K562 (cell line): ENCODE data around the gene GAGE12E. TPM values are rescaled to one million over a fixed set of nuclear protein-coding genes. Genes with fewer than 3 reads are reported as not detected.
"Not testable (repeated sequence)": the region's sequence is repeated elsewhere in the genome, so short reads cannot be mapped to it uniquely, and the experiment has no call there.

Experiments
- ATAC-seq: fragments of 200-7000 bp; cut with Tn5 transposase; 3 replicates; pipeline ENCODE4 v1.9.1; 2020; ENCODE audit warnings: moderate library complexity
- BruUV-seq: library from RNA; stranded (reverse); fragments of 400-500 nt; replicated peaks from 2 replicates; lab custom pipeline; 2021; lab: Mats Ljungman, UMichigan
- CTCF ChIA-PET: fragments of 300-600 bp; formaldehyde crosslinking; extraction: SDS; loops from one replicate; lab custom pipeline; 2021; ENCODE audit warnings: low intra/inter-chr PET ratio; lab: Yijun Ruan, JAX
- POLR2A ChIA-PET: fragments of 300-600, 350-650 bp; sonication (Branson Sonifier 250); formaldehyde crosslinking; extraction: SDS; loops from one replicate; lab custom pipeline; 2021; ENCODE audit warnings: antibody characterized with exemption, inconsistent platforms; lab: Yijun Ruan, JAX
- DNase-seq, 4 experiments: peaks; one replicate each; pipeline versions ENCODE4 v3.0.0 to v3.0.0-alpha.2; 2011 to 2018; ENCODE audit warnings: low spot score in 3 of 4, mixed read lengths in 3 of 4; ENCODE audit errors: extremely low read depth in 1 of 4
- FAIRE-seq: peaks from 2 replicates; lab custom pipeline; 2011; peaks lifted over from hg19 to GRCh38; lab: Jason Lieb, UNC
- H2AFZ ChIP-seq: 2 replicates; pipeline ENCODE4 v1.6.0; 2011; ENCODE audit warnings: low read depth, low read length, control low read depth, inconsistent platforms
- H3K27ac ChIP-seq: fragments of 200-600 bp; 3 replicates; pipeline ENCODE4 v1.8.0; 2011; ENCODE audit warnings: low read depth, mild to moderate bottlenecking, control low read depth, inconsistent platforms, low read length, moderate library complexity, mixed read lengths; ENCODE audit errors: extremely low read depth
- H3K27me3 ChIP-seq, 2 experiments: fragments of 300-600 bp in 1 of 2; 2 replicates in 1 of 2; 3 replicates in 1 of 2; pipeline versions ENCODE4 v1.6.0 to v1.8.0; 2011; ENCODE audit warnings: inconsistent platforms in 2 of 2, low read length in 2 of 2, mild to moderate bottlenecking in 1 of 2, mixed read lengths in 1 of 2, moderate library complexity in 1 of 2; ENCODE audit not compliant: control insufficient read depth in 2 of 2, insufficient read depth in 2 of 2
- H3K36me3 ChIP-seq: fragments of 300-600 bp; 3 replicates; pipeline ENCODE4 v1.8.0; 2011; ENCODE audit warnings: mild to moderate bottlenecking, low read length, inconsistent platforms; ENCODE audit not compliant: control insufficient read depth, insufficient read depth
- H3K4me1 ChIP-seq, 2 experiments: fragments of 200-600 bp in 1 of 2; replicated peaks in 1 of 2; 2 replicates in 1 of 2; 3 replicates in 1 of 2; pipeline versions ENCODE4 v1.5.1 to v1.8.0; 2011; ENCODE audit warnings: inconsistent platforms in 2 of 2, low read length in 2 of 2, mild to moderate bottlenecking in 1 of 2, mixed read lengths in 1 of 2, moderate library complexity in 1 of 2; ENCODE audit not compliant: control insufficient read depth in 2 of 2, insufficient read depth in 2 of 2
- H3K4me2 ChIP-seq: 2 replicates; pipeline ENCODE4 v1.6.1; 2011; ENCODE audit warnings: low read length, control low read depth, inconsistent platforms, mixed read lengths; ENCODE audit not compliant: insufficient read depth
- H3K4me3 ChIP-seq: fragments of 200-600 bp; sonication (generic), shearing (Covaris generic); 2 replicates; pipeline ENCODE4 v1.5.1; 2016; ENCODE audit warnings: control low read depth, inconsistent platforms
- H3K79me2 ChIP-seq: fragments of 200-600 bp; 3 replicates; pipeline ENCODE4 v1.8.0; 2011; ENCODE audit warnings: low read length, inconsistent platforms; ENCODE audit not compliant: control insufficient read depth, insufficient read depth
- H3K9ac ChIP-seq, 2 experiments: 2 replicates each; pipeline versions ENCODE4 v1.6.0 to v1.6.1; 2011; ENCODE audit warnings: low read depth in 2 of 2, low read length in 2 of 2, control low read depth in 1 of 2, inconsistent platforms in 1 of 2, mild to moderate bottlenecking in 1 of 2, mixed read lengths in 1 of 2; ENCODE audit not compliant: insufficient read depth in 1 of 2
- H3K9me1 ChIP-seq: one replicate; pipeline ENCODE4 v1.6.0; 2011; ENCODE audit warnings: inconsistent platforms, mild to moderate bottlenecking, low read length, moderate library complexity; ENCODE audit not compliant: control insufficient read depth, insufficient read depth
- H3K9me3 ChIP-seq: replicated peaks from 2 replicates; pipeline ENCODE4 v1.5.1; 2011; ENCODE audit warnings: low read depth, low read length, inconsistent platforms; ENCODE audit not compliant: control insufficient read depth, insufficient read depth
- H4K20me1 ChIP-seq: replicated peaks from 2 replicates; pipeline ENCODE4 v1.6.1; 2011; ENCODE audit warnings: low read length, inconsistent platforms, mixed read lengths; ENCODE audit not compliant: control insufficient read depth, insufficient read depth
- whole genome bisulfite sequencing: fragments of 100-300 bp; shearing (Covaris generic); methylation state at CpG from one replicate; pipeline ENCODE4 v1.1.6; 2016; ENCODE audit warnings: low coverage, mixed read lengths; ENCODE audit not compliant: insufficient coverage; ENCODE audit errors: missing lambda C conversion rate; 5-methylcytosine and 5-hydroxymethylcytosine counted together
- in situ Hi-C: fragments of 300-500 bp; cut with MboI; formaldehyde crosslinking; loops from 4 replicates; pipeline ENCODE4 v1.15.0; 2018; ENCODE audit warnings: inconsistent platforms, mixed read lengths
- intact Hi-C: fragments of 100-400 bp; cut with micrococcal nuclease; formaldehyde crosslinking; loops from 2 replicates; pipeline ENCODE4 v1.14.2; 2022
- polyA plus RNA-seq, 8 experiments: library from polyadenylated mRNA; depleted of rRNA in 4 of 8; stranded (reverse) in 5 of 8; unstranded in 3 of 8; fragments of >200 nt; fragmentation: Nextera tagmentation in 2 of 8; fragmentation: Illumina TruSeq in 1 of 8; extraction: Ambion mirVana in 2 of 8; extraction: Trizol in 1 of 8; gene quantifications; 2 replicates each; pipeline versions ENCODE4 v1.2.1 to v1.2.3, GENCODE V29; 2011 to 2014; ENCODE audit warnings: inconsistent platforms in 1 of 8, missing spikeins in 1 of 8
- total RNA-seq, 7 experiments: library from RNA; depleted of rRNA in 6 of 7; stranded (reverse); fragments of >200 nt in 6 of 7; fragmentation: Illumina TruSeq in 2 of 7; extraction: Trizol in 2 of 7; gene quantifications; 2 replicates each; pipeline versions ENCODE4 v1.2.1 to v1.2.3, GENCODE V29; 2011 to 2021; ENCODE audit warnings: low replicate concordance in 1 of 7

GAGE12E gene
- total and polyA plus RNA-seq, 9 of the 15 experiments (the other 6 are each of a cell fraction or from before 2014, with no cell fraction given) = 0.24 to 0.45 (median 0.39) TPM; not detected in 4

- in situ Hi-C loops, intact Hi-C loops, H2AFZ ChIP-seq, H3K4me1 ChIP-seq, H3K36me3 ChIP-seq, ATAC-seq, H3K79me2 ChIP-seq, H3K4me3 ChIP-seq, H3K4me2 ChIP-seq, DNase-seq, FAIRE-seq, H3K27ac ChIP-seq, CTCF ChIA-PET, H3K27me3 ChIP-seq, H3K9me3 ChIP-seq, H3K9ac ChIP-seq, BruUV-seq, H4K20me1 ChIP-seq, H3K9me1 ChIP-seq, POLR2A ChIA-PET: not testable (repeated sequence)
- no CpG with 5 or more reads among the region's 16 CpGs for WGBS
Observed at GRCh38 chrX:49579649-49580048, 28.6 kb downstream of the GAGE12E start, which contains the start of gene GAGE12H. Gene GAGE12H, plus strand, starts transcription at chrX:49579949. Its CDS starts 1,155 bp downstream, at chrX:49581104.

- Histone ChIP-seq H3K4me3 (peak within 1 kb of the TSS; percentile 39), H3K9ac (peak within 1 kb of the TSS; percentile 20 to 86; a peak in 1 of 4 replicates), H3K4me2 (peak within 1 kb of the TSS; percentile 48; the same call in 1 of the 2 replicates)
- H3K79me2 ChIP-seq, H3K9me3 ChIP-seq, H4K20me1 ChIP-seq, H3K27ac ChIP-seq, H3K36me3 ChIP-seq, POLR2A ChIA-PET, intact Hi-C loops, DNase-seq, in situ Hi-C loops, BruUV-seq, CTCF ChIA-PET, H3K4me1 ChIP-seq, H2AFZ ChIP-seq, ATAC-seq, H3K9me1 ChIP-seq, H3K27me3 ChIP-seq, FAIRE-seq: not testable (repeated sequence)
- WGBS = no CpG with 5 or more reads among the region's 16 CpGs
Observed at GRCh38 chrX:49589196-49589595, 38.1 kb downstream of the GAGE12E start, which contains the start of gene GAGE2A. Gene GAGE2A, plus strand, starts transcription at chrX:49589496. Its CDS starts 1,155 bp downstream, at chrX:49590651.
